LNCaP clone FGC (cell line): Measurements from ENCODE around the gene AKAP12.
A peak's percentile ranks its signal among the peaks of the same experiment; 100 is the strongest.

Experiments used
- DNase-seq: peaks from one replicate; pipeline ENCODE4 v3.0.0-alpha.2; 2011; ENCODE audit warnings: low read depth
- H3K4me3 ChIP-seq: 2 replicates; pipeline ENCODE4 v1.5.1; 2011; ENCODE audit warnings: mild to moderate bottlenecking, low read depth, low read length, control low read depth
- TF ChIP-seq, protein P1 (sequence below): IDR thresholded peaks from 2 replicates; pipeline ENCODE4 v1.5.1; 2012; ENCODE audit warnings: mild to moderate bottlenecking; ENCODE audit not compliant: control insufficient read depth, insufficient read depth; ENCODE audit errors: extremely low read depth

Gene AKAP12

GRCh38 chr6:151399679-151400078 is 159.9 kb downstream of the AKAP12 start:
- TF ChIP-seq, protein P1, sequence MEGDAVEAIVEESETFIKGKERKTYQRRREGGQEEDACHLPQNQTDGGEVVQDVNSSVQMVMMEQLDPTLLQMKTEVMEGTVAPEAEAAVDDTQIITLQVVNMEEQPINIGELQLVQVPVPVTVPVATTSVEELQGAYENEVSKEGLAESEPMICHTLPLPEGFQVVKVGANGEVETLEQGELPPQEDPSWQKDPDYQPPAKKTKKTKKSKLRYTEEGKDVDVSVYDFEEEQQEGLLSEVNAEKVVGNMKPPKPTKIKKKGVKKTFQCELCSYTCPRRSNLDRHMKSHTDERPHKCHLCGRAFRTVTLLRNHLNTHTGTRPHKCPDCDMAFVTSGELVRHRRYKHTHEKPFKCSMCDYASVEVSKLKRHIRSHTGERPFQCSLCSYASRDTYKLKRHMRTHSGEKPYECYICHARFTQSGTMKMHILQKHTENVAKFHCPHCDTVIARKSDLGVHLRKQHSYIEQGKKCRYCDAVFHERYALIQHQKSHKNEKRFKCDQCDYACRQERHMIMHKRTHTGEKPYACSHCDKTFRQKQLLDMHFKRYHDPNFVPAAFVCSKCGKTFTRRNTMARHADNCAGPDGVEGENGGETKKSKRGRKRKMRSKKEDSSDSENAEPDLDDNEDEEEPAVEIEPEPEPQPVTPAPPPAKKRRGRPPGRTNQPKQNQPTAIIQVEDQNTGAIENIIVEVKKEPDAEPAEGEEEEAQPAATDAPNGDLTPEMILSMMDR = no peak
- H3K4me3 ChIP-seq = no peak overlapping the region
- DNase-seq = peak; percentile 40

DNA sequence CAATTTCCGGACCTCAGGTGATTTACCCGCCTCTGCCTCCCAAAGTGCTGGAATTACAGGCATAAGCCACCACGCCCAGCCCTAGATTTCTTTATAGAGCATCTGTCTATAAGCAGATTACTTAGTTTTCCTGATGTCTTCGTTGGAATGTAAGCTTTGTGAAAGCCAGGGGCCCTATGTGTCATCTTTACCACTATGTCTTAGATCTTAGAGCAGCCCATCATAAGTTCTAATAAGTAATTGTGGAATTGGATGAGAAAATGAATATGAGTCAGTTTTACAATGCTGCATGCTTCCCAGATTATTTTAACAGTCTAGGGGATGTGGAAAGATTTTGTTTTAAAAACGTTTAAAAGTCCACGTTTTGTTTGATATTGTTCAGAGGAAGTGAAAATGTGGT is 160.7 kb downstream of the AKAP12 start:
- H3K4me3 ChIP-seq = no peak overlapping the region
- TF ChIP-seq, protein P1 = no peak
- DNase-seq = no peak

DNA sequence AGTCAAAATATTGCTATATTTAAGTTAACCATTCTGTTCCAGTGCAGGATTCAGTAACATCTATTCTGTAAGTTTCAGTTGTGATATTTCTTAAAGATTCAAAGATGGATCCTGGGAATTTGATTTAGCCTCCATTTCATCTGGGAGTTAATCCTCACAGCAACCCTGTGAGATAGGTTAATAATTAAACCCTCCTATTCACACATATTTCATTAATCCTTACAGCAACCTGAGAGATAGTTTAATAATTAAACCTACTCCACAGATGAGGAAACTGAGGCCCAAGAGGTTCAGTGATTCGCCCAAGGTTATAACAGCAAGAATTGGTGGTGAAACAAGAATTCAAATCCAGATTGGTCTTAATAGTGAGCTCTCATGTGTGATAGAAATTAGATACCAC is 162.5 kb downstream of the AKAP12 start:
- H3K4me3 ChIP-seq = no peak overlapping the region
- no peak for DNase-seq
- TF ChIP-seq, protein P1 = no peak

DNA sequence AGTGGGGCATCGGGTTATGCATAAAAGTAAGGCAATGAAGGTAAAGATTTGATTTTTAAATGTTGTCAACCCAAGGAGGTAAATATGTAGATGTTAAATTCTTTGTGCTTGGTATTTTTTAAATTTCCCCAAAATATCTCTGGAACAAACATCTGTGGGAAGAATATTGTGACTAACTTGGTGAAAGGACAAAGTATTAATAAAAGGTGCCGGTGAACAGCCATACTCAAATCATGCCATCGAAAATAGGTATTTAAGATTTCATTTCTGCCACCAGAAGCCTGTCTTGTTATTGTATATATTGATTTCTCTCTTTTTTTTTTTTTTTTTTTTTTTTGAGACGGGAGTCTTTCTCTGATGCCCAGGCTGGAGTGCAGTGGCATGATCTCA is 164.1 kb downstream of the AKAP12 start:
- no peak for DNase-seq
- TF ChIP-seq, protein P1 = no peak
- H3K4me3 ChIP-seq = no peak overlapping the region
